ENCODE results near the gene PPL. TPM values are rescaled to one million over a fixed set of nuclear protein-coding genes. Genes with fewer than 3 reads are reported as not detected.

Gene PPL
- total RNA-seq, 2 experiments from 2014 or later, result 0.05 TPM; not detected in 1

DNA sequence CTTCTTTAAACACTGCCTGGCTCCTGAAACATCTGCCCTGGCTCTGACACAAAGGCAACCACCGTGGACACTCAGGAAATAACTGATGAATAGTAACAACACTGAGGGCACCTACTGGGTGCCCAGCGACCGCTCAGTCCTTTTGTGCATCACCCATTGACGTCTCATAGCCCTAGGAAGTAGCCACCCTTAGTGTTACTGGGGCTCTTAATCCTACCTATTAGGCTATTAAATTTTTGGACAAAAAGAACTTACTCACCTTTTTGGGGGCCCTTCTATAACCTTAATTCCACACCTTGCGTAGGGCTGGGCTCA, 11.7 kb downstream of the PPL start:
- ChIA-PET POLR2A (no interaction called here), CTCF (no interaction called here)

DNA sequence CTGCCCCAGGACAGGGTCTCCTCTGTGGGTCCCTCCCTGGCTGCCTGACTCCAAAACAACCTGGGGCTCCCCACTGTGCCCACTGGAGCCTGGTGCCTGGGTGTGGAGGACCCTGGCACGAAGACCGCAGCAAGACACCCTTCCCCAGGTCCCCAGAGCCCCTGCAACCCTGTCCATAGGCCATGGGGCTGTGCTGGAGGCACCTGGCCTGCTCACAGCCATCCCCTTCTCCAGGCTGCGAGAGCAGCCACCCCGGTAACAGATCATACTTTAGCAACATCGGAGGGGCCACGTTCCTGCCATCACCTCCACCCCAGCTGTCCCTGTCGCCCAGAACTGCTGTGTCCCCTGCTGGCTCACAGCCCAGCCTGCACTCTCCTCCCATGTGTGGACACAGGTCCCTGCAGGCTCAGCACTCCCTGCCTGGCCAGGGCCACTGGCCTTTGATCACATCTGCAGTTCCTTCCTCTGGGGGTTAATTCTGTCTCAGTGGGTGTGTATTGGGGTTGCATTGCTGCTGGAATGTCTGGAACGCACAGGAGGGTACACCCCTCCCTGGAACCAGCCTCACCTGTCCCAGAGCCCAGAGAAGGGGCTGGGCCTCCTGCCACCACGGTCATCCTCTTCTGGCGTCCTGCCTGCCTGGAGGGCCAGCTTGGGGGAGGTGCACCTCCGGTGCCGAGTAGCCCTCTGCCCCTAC, 12.2 kb downstream of the PPL start:
- ChIA-PET POLR2A (no interaction called here), CTCF (no interaction called here)
- peaks cover 2% of the 10 kb centered on the region for H3K27me3 Mint-ChIP-seq
- peaks cover 20% of the 10 kb centered on the region for H3K9me3 Mint-ChIP-seq
- H3K4me1 Mint-ChIP-seq (ENCODE audit: low read depth), result no peaks in the 10 kb centered on the region
- H3K36me3 Mint-ChIP-seq, result peaks cover 4% of the 10 kb centered on the region
- H3K27ac Mint-ChIP-seq, result no peak overlapping the region
- DNase-seq, result no peak
- intact Hi-C loops (cut with micrococcal nuclease), result no loop called here
- H3K4me3 Mint-ChIP-seq, result no peak overlapping the region

More for the DNA sequence above, 11.7 kb downstream of the PPL start:
- H3K4me1 Mint-ChIP-seq (ENCODE audit: low read depth), result no peaks in the 10 kb centered on the region
- peaks cover 4% of the 10 kb centered on the region for H3K36me3 Mint-ChIP-seq
- intact Hi-C loops (cut with micrococcal nuclease), result no loop called here
- no peak overlapping the region for H3K4me3 Mint-ChIP-seq
- DNase-seq, result no peak
- peaks cover 2% of the 10 kb centered on the region for H3K27me3 Mint-ChIP-seq
- H3K27ac Mint-ChIP-seq, result no peak overlapping the region
- peaks cover 20% of the 10 kb centered on the region for H3K9me3 Mint-ChIP-seq

DNA sequence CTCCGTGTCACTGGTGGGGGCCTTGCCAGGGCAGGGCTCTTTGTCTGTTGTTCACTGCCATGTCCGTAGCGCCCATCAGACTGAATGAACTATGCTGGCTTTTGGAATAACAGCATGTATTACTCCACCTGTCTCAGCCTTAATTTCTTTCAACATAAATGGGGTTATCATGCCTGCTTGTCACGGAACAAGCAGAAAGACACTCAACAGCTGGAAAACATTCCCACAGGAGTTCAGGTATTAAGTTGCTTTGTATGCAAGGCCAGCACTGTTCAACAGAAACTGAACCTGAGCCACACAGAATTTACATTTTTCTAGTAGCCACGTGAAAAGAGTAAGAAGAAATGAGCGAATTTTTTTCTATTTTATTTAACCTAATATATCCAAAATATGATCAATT, 13.1 kb downstream of the PPL start:
- H3K27me3 Mint-ChIP-seq, result peaks cover 2% of the 10 kb centered on the region
- CTCF ChIA-PET, result no interaction called here
- DNase-seq, result no peak

DNA sequence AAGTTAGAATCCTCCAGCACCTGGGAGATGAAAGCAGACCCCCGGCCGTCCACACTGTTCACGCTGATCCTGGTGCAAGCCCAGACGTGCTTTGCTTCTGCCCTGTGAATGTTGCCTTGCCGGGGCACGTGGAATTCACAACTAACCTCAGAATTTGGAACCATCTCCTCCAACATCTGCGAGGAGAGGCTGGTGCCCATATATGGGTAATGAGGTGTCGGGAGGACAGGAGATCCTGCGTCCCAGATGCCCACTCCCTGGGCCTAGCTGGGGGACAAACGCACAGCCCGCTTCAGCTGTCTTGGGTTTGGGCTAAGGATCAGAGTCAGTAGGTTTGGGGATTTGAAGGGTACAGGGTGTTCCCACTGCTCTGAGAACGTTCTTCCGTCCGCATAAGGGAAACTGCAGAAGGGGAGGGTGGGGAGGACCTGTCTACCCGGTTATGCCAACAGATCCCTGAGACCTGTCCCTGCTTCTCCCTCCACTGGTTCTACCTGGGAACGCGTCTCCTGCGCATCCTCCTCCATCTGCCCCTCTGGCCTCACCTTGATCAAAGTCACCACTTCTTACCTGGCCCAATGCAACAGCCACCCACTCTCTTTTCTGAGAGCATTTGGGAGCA, 14.1 kb downstream of the PPL start:
- peaks cover 20% of the 10 kb centered on the region for H3K9me3 Mint-ChIP-seq
- no peak overlapping the region for H3K4me3 Mint-ChIP-seq
- DNase-seq, result no peak
- H3K27ac Mint-ChIP-seq, result no peak overlapping the region
- peaks cover 2% of the 10 kb centered on the region for H3K27me3 Mint-ChIP-seq
- intact Hi-C loops (cut with micrococcal nuclease), result no loop called here
- ChIA-PET POLR2A (no interaction called here), CTCF (no interaction called here)
- peaks cover 4% of the 10 kb centered on the region for H3K36me3 Mint-ChIP-seq
- no peaks in the 10 kb centered on the region for H3K4me1 Mint-ChIP-seq (ENCODE audit: low read depth)

More for the DNA sequence above, 13.1 kb downstream of the PPL start:
- no peak overlapping the region for H3K27ac Mint-ChIP-seq
- H3K9me3 Mint-ChIP-seq, result peaks cover 20% of the 10 kb centered on the region
- no peak overlapping the region for H3K4me3 Mint-ChIP-seq
- peaks cover 4% of the 10 kb centered on the region for H3K36me3 Mint-ChIP-seq
- intact Hi-C loops (cut with micrococcal nuclease), result no loop called here
- POLR2A ChIA-PET, result no interaction called here
- no peaks in the 10 kb centered on the region for H3K4me1 Mint-ChIP-seq (ENCODE audit: low read depth)

DNA sequence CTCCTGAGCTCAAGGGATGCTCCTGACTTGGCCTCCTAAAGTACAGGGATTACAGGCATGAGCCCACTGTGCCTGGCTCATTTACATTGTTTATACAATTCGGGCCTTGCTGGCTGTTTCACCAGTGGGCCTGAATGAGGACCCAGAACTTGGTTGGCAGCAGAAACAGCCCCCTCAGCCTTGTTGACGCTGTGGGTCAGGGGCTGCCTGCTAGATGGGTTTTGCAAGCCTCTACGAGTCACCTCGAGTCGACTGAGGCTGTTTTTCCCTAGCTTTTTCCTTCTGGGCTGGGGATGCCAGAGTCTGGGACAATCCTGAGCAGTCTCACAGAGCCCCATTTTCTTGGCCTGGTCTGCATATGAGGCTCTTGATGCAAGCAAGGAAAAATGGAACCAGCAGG, 16.1 kb downstream of the PPL start:
- intact Hi-C loops (cut with micrococcal nuclease), result no loop called here
- peaks cover 6% of the 10 kb centered on the region for H3K27me3 Mint-ChIP-seq
- no peak for DNase-seq
- no peaks in the 10 kb centered on the region for H3K4me1 Mint-ChIP-seq (ENCODE audit: low read depth)
- H3K4me3 Mint-ChIP-seq, result no peak overlapping the region
- ChIA-PET CTCF (no interaction called here), POLR2A (no interaction called here)
- H3K9me3 Mint-ChIP-seq, result peaks cover 3% of the 10 kb centered on the region
- H3K27ac Mint-ChIP-seq, result no peak overlapping the region
- no peaks in the 10 kb centered on the region for H3K36me3 Mint-ChIP-seq

DNA sequence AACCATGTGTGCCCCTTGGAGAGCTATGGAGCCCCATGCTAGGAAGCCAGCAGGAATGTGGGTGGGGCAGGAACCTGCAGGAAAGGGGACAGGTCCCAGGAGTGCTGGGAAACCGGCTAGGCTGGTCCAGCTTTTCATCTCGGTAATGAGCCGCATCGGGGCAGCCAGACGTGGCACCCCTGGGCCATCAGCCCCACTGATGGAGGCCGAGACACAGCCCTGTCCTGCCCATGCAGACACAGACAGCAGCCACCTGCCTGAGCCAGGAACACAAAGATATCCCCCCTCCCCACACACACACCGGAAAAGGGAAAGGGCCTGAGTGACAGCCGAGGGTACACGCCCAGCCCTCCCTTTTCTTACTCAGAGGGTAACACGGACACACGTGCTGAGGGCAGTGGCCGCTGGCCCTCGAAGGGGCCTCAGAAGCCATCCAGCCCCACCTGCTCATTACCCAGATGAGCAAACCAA, 18.1 kb downstream of the PPL start:
- H3K4me3 Mint-ChIP-seq, result no peak overlapping the region
- no peaks in the 10 kb centered on the region for H3K9me3 Mint-ChIP-seq
- ChIA-PET CTCF (no interaction called here), POLR2A (no interaction called here)
- no peaks in the 10 kb centered on the region for H3K4me1 Mint-ChIP-seq (ENCODE audit: low read depth)
- intact Hi-C loops (cut with micrococcal nuclease), result no loop called here
- H3K27ac Mint-ChIP-seq, result no peak overlapping the region
- no peak for DNase-seq
- H3K27me3 Mint-ChIP-seq, result peaks cover 4% of the 10 kb centered on the region
- no peaks in the 10 kb centered on the region for H3K36me3 Mint-ChIP-seq

DNA sequence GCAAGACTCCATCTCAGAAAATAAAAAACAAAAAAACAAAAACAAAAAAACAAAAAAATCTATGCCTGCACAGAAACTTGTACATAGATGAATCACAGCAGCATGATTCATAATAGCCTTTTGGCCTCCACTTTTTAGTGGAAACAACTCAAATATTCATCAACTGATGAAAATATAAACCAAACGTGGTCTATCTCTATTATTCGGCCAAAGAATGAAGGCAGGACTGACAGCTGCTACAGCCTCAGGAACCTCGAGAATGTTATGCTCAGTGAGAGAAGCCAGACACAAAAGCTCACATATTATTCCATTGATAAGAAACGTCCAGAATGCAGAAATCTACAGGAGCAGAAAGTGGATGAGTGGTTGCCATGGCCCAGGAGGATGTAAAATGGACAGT, 19.8 kb downstream of the PPL start:
- Mint-ChIP-seq H3K9me3 (no peaks in the 10 kb centered on the region), H3K27ac (no peak overlapping the region), H3K27me3 (peaks cover 4% of the 10 kb centered on the region), H3K4me1 (ENCODE audit: low read depth) (no peaks in the 10 kb centered on the region), H3K4me3 (no peak overlapping the region), H3K36me3 (no peaks in the 10 kb centered on the region)
- DNase-seq, result no peak
- intact Hi-C loops (cut with micrococcal nuclease), result no loop called here
- ChIA-PET CTCF (no interaction called here), POLR2A (no interaction called here)

DNA sequence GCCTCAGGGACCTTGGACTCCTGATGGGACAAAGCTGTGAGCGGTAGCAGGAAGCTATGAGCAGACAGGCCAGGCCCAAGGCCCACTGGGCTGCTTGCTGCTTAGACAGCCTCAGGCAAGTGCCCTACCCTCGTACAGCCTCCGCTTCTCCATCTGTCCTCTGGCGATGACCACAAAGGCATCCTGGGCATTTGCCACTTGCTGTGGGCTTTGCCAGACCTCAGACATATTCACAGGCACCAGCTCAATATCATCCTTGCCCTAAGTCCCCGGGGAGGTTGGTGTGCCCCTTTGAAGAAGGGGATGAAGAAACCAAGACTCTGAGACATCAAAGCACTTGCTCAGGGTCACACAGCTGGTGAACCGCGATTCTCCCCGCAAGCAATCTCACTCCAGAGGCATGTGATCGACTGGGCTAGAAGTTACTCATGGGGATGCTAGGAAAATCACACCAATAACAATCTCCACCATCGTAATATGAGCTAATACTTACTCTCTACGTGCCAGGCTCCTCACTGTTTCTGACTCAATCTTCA, 21.7 kb downstream of the PPL start:
- peaks cover 4% of the 10 kb centered on the region for H3K27me3 Mint-ChIP-seq
- POLR2A ChIA-PET, result no interaction called here
- no peaks in the 10 kb centered on the region for H3K4me1 Mint-ChIP-seq (ENCODE audit: low read depth)
- intact Hi-C loops (cut with micrococcal nuclease), result no loop called here
- H3K9me3 Mint-ChIP-seq, result no peaks in the 10 kb centered on the region
- no peak overlapping the region for H3K27ac Mint-ChIP-seq
- DNase-seq, result no peak
- CTCF ChIA-PET, result no interaction called here
- no peak overlapping the region for H3K4me3 Mint-ChIP-seq
- H3K36me3 Mint-ChIP-seq, result no peaks in the 10 kb centered on the region

DNA sequence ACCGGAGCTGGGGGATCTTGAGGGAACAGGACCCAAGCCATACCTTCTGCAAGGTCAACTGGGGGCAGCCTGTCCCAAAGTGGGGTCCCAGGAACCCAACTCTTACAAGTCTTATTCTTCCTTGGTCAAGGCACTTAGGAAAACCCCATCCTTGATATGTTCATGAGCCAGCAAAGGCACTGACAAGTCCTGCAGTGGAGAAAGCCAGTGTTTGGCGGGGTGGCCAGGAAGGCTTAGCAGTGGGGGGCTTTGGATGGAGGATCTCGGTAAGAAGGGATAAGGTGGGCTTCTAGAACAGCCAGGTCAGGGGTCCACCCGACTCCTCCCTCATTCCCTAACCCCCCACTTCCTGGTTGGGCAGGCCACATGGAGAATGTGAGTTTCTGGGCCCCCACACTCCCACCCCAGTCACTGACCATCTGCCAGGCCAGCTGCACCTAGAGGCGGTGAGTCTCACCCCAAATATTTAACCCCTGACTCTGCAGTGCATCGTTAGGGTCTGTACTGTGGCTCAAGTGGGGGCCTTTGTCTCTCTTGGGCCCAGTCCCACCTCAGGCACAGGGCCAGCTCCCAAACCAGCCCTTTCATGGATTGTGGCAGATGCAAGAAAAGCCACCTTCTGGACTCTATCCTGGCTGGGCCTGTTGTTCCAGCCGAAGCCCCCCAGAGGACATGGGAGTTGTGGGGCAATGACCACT, 22.3 kb downstream of the PPL start:
- Mint-ChIP-seq H3K36me3 (no peaks in the 10 kb centered on the region), H3K4me1 (ENCODE audit: low read depth) (no peaks in the 10 kb centered on the region), H3K27me3 (peaks cover 4% of the 10 kb centered on the region), H3K27ac (no peak overlapping the region), H3K4me3 (no peak overlapping the region), H3K9me3 (no peaks in the 10 kb centered on the region)
- intact Hi-C loops (cut with micrococcal nuclease), result no loop called here
- DNase-seq, result no peak
- ChIA-PET POLR2A (no interaction called here), CTCF (no interaction called here)

DNA sequence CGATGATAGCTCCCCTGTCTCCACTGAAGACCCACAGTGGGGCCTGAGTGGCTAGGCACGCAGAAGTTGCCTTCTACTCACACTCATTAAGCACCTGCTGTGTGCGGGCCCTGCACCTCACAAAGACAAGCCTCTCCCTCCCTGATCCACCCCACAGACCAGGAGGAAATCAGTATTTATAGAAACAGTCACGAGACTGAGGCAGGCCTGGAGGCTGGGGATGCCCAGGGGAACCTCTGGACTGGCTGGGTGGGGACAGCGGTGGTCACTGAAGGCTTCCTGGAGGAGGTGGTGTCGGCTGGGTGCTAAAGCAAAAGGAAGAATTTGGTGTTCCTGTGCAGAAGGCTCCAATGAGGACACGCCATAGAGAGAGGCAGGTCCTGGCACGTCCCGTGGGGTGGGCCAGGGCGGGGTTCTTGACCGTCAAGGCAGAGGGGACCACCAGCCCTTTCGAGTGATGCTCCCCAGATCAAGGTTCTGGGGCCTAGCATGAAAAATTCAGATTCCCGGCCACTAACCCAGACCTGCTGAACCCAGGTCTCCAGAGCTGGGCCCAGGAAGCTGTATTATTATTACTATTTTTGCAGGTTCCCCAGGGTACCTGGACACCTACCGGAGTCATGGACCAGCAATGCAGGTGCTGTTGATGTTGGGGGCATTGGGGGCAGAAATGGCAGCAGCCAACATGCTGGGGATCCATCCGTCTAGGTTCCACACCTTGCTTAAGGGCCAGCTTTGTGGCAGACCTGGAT, 23.0 kb downstream of the PPL start:
- Mint-ChIP-seq H3K4me3 (no peak overlapping the region), H3K9me3 (no peaks in the 10 kb centered on the region), H3K4me1 (ENCODE audit: low read depth) (no peaks in the 10 kb centered on the region), H3K27me3 (peaks cover 4% of the 10 kb centered on the region), H3K36me3 (no peaks in the 10 kb centered on the region), H3K27ac (no peak overlapping the region)
- ChIA-PET POLR2A (no interaction called here), CTCF (no interaction called here)
- DNase-seq, result no peak
- intact Hi-C loops (cut with micrococcal nuclease), result no loop called here

DNA sequence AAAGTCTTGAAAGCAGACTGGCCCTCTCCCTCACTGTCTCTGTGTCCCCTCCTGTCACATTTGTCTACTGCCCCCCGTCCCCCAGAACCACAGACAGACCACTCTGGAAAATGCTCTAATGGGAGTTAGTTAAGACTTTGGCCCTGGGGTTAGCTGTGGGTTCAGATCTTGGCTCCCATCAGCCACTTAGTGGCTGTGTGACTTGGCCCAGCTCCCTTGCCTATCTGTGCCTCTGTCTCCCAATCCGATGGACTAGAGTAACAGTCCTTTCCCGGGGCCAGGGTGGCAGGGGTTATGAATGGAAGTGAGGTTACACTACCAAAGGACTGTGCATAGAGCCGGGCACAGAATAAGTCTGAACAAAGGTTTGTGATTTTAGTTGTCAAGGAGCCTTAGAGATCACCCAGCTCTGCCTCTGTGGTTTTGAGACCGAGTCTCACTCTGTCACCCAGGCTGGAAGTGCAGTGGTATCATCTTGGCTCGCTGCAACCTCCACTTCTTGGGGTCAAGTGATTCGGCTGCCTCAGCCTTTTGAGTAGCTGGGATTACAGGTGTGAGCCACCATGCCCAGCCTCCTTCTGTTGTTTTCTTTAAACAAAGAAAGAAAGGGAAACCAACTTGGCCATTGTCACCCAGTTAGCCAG, 23.7 kb downstream of the PPL start:
- H3K9me3 Mint-ChIP-seq, result no peaks in the 10 kb centered on the region
- intact Hi-C loops (cut with micrococcal nuclease), result no loop called here
- no peaks in the 10 kb centered on the region for H3K4me1 Mint-ChIP-seq (ENCODE audit: low read depth)
- DNase-seq, result no peak
- ChIA-PET CTCF (no interaction called here), POLR2A (no interaction called here)
- no peaks in the 10 kb centered on the region for H3K36me3 Mint-ChIP-seq
- no peak overlapping the region for H3K27ac Mint-ChIP-seq
- H3K4me3 Mint-ChIP-seq, result no peak overlapping the region
- H3K27me3 Mint-ChIP-seq, result peaks cover 4% of the 10 kb centered on the region

DNA sequence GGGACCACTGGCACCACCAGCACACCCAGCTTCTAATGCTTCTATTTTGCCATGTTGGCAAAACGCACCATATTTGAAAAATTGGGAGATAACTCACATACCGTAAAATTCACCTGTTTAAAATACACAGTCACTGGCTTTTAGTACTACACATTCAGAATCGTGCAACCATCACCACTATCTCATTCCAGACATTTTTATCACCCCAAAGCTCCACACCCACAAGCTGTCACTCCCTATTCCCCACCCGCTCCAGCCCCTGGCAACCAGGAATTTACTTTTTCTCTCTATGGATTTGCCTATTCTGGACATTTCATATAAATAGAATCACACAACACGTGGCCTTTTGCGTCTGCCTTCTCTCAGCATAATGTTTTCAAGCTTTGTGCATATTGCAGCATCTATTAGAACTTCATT, 25.0 kb downstream of the PPL start:
- DNase-seq, result no peak
- Mint-ChIP-seq H3K9me3 (no peaks in the 10 kb centered on the region), H3K4me3 (no peak overlapping the region), H3K27ac (no peak overlapping the region), H3K4me1 (ENCODE audit: low read depth) (no peaks in the 10 kb centered on the region), H3K27me3 (no peaks in the 10 kb centered on the region), H3K36me3 (no peaks in the 10 kb centered on the region)
- ChIA-PET POLR2A (no interaction called here), CTCF (interaction anchor here (0.6 kb wide), 1 partner anchor 16 kb away, joined by 3 read pairs; no protein-coding TSS in a partner anchor)
- intact Hi-C loops (cut with micrococcal nuclease), result no loop called here
